ENCODE measurements around the gene TRAF5. TPM values are rescaled to one million over a fixed set of nuclear protein-coding genes. Genes with fewer than 3 reads are reported as not detected.

The TRAF5 gene, protein sequence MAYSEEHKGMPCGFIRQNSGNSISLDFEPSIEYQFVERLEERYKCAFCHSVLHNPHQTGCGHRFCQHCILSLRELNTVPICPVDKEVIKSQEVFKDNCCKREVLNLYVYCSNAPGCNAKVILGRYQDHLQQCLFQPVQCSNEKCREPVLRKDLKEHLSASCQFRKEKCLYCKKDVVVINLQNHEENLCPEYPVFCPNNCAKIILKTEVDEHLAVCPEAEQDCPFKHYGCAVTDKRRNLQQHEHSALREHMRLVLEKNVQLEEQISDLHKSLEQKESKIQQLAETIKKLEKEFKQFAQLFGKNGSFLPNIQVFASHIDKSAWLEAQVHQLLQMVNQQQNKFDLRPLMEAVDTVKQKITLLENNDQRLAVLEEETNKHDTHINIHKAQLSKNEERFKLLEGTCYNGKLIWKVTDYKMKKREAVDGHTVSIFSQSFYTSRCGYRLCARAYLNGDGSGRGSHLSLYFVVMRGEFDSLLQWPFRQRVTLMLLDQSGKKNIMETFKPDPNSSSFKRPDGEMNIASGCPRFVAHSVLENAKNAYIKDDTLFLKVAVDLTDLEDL
- 6.3 to 7.4 TPM (median 7.1 TPM) in 5 replicates for total RNA-seq (2022; extraction: Qiagen RNA extraction; ENCODE audit: low read depth)

DNA sequence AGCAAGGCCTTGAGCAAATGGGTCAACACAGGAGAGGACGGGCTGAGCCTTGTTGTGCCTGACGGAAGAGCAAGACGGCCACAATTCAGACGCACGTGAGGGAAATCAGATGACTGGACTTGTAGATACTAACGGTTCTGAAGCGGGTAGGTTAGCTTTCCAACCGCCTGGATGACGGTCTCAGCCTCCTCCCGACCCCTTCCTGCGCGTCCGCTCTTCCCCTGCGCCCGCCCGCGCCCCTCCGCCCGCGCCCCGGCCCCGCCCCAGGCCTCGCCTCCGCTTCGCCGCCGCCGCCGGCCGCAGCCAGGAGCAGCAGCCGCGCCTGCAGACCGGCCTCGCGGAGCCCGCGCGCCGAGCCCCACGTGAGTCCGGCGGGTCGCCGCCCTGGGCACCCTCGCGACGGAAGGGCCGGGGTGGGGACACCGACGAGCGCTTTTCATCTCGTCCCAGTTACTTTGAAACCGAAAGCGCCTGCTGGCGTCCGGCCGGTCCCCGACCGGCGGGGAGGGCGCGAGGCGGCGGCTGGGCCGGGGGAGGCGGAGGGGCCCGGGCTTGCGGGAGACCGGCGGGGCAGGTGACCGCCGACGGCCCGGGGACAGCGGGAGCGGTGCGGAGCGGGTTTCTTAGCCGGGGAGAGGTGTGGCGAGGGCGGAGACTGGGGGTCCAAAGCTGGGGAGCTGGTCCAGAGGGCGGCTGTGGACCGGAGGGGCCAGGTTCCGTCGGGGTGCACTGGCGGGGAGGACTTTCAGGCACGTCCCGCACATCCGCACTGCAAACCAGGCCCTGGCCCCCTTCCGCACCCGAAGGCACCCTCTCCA lies at the start of gene TRAF5:
Gene TRAF5, plus strand, starts transcription at position 306 of the 818 bp plus-strand sequence. CDS start 26,407 bp downstream, outside the sequence.

Other genes starting within 250 kb of the TRAF5 start
- gene KCNH1, start 192.7 kb upstream of the TRAF5 start, total RNA-seq (2022; extraction: Qiagen RNA extraction; ENCODE audit: low read depth) = 1.6 to 3.4 TPM (median 2.8 TPM) in 5 replicates
- gene RCOR3, start 67.5 kb upstream of the TRAF5 start, total RNA-seq (2022; extraction: Qiagen RNA extraction; ENCODE audit: low read depth) = 20.7 to 24.1 TPM (median 22.8 TPM) in 5 replicates
- gene RD3, start 165.3 kb downstream of the TRAF5 start, total RNA-seq (2022; extraction: Qiagen RNA extraction; ENCODE audit: low read depth) = not detected in 5 replicates